Adrenal gland (tissue), 12 donors: ENCODE measurements around the gene IRF4. TPM values are rescaled to one million over a fixed set of nuclear protein-coding genes. Genes with fewer than 3 reads are reported as not detected.

Source experiments
- DNase-seq, 7 donors: peaks; one replicate each; pipeline ENCODE4 v3.0.0-alpha.2; 2019 to 2020
- H3K27ac ChIP-seq, 5 donors: fragments of 200-600 bp; sonication (generic) in 4 of 5; 1 replicate in 3 of 5; 2 replicates in 2 of 5; pipeline versions ENCODE4 v1.5.1 to v1.8.0; 2016 to 2020; ENCODE audit warnings: mild to moderate bottlenecking in 1 of 5
- H3K27me3 ChIP-seq: fragments of 200-600 bp; 2 replicates; pipeline ENCODE4 v1.8.0; 2021
- H3K36me3 ChIP-seq, 2 donors: fragments of 200-600 bp; replicated peaks in 1 of 2; 1 replicate in 1 of 2; 2 replicates in 1 of 2; pipeline versions ENCODE4 v1.5.1 to v1.8.0; 2018 to 2022
- H3K4me1 ChIP-seq, 2 donors: fragments of 200-600 bp; replicated peaks in 1 of 2; 1 replicate in 1 of 2; 2 replicates in 1 of 2; pipeline versions ENCODE4 v1.5.1 to v1.8.0; 2018 to 2021
- H3K4me3 ChIP-seq, 4 donors: fragments of 200-600 bp; sonication (generic) in 3 of 4; one replicate each; pipeline ENCODE4 v1.5.1; 2016 to 2018
- H3K9me3 ChIP-seq, 3 donors: fragments of 200-600 bp; sonication (generic) in 1 of 3; replicated peaks in 1 of 3; 1 replicate in 2 of 3; 2 replicates in 1 of 3; pipeline versions ENCODE4 v1.5.1 to v1.8.0; 2016 to 2021
- CTCF ChIP-seq, 6 experiments: fragments of 450-650 bp in 4 of 6; fragments of 200-600 bp in 2 of 6; sonication (generic) in 1 of 6; IDR thresholded peaks; 1 replicate in 5 of 6; 2 replicates in 1 of 6; pipeline versions ENCODE4 v1.5.1 to v1.8.0; 2016 to 2021; ENCODE audit warnings: antibody characterized with exemption in 6 of 6, mild to moderate bottlenecking in 2 of 6, moderate library complexity in 1 of 6
- POLR2A ChIP-seq, 2 donors: fragments of 450-650 bp; IDR thresholded peaks; one replicate each; pipeline ENCODE4 v1.6.1; 2017; ENCODE audit warnings: antibody characterized with exemption in 2 of 2, mild to moderate bottlenecking in 2 of 2, moderate library complexity in 1 of 2
- WGBS, 4 donors: extraction: QIAGEN DNeasy Blood & Tissue Kit in 2 of 4; methylation state at CpG; one replicate each; pipeline versions ENCODE4 v1.1.5 to v1.1.7; 2013 to 2017; 5-methylcytosine and 5-hydroxymethylcytosine counted together
- intact Hi-C, 2 donors: fragments of 100-400 bp; cut with DNase I; formaldehyde crosslinking; loops; one replicate each; pipeline versions ENCODE4 v1.14.1 to v1.15.0; 2022 to 2023
- polyA plus RNA-seq, 3 donors: library from polyadenylated mRNA; stranded (reverse); fragments of 200-250 nt in 2 of 3; fragments of 350-450 nt in 1 of 3; fragmentation: Illumina TruSeq in 1 of 3; extraction: RNeasy Lipid Tissue Mini Kit (QIAGEN cat#74804) in 1 of 3; gene quantifications; one replicate each; pipeline ENCODE4 v1.2.3, GENCODE V29; 2013 to 2014
- total RNA-seq, 9 donors: library from RNA; depleted of rRNA in 4 of 9; stranded (reverse); fragments of >200 nt in 4 of 9; fragments of 120-200 nt in 1 of 9; fragmentation: NEBNext Ultra II Directional in 1 of 9; extraction: Animal tissue kit (Norgen Biotek cat#: 25700) in 1 of 9; gene quantifications; one replicate each; pipeline versions ENCODE4 v1.1.0 to v1.2.4, GENCODE V29; 2013 to 2023
- donor health status: healthy with polysubstance abuse.
- donor health status: Bipolar disorder and iron deficiency.
- donor health status: DM: yes; HTN: yes; CAD: no.
- donor health status: DM: no; HTN: no; CAD: no.
- donor health status: DM: no; HTN: no; CAD: no.
- donor health status: DM: yes; HTN: yes; CAD: no.

Gene IRF4
- total and polyA plus RNA-seq, 12 donors: 0.06 to 1.5 (median 0.48) TPM; not detected in 1

DNA sequence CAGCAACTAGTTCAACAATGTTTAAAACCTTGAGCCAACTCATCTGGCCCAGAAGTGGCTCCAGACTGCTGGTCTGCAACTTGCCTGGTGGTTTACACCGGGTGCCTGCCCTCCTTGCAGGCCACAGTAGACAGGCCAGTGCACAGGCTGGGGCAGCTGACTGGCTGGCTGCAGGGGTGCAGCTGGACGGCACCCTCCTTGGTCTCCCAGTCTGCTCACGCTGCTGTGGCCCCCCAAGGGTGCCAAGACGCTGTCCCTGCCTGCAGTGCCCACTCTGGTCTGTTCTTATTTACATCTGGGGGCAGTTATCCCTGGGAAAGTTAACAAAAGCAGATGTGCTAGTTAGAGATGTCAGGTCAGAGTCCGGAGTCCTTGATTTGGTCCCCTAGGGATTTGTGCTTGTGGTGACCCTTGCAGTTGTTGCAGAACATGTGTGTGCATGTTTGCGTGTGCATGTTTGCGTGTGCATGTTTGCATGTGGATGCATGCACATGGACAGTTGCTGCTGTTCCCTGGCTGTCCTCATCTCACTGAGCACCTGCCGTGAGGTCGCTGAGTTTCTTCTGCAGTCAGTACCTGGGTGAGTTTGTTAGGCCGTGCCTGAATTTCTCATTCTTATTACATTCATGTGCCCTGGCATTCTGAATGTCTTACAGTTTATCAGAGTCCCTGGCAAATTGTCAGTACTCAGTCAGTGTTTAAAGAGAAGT lies 48.2 kb upstream of the IRF4 start:
- intact Hi-C loops: no loop called here
- H3K27ac ChIP-seq: no peak overlapping the region
- 78 to 86% (median 85%) methylated on average over 10 of the region's 10 CpGs for WGBS, 4 donors
- H3K4me3 ChIP-seq: no peak overlapping the region
- TF ChIP-seq POLR2A (IDR thresholded peaks at IDR 0.05): no peak
- no peak for TF ChIP-seq CTCF (IDR thresholded peaks at IDR 0.05)
- no peaks in the 10 kb centered on the region for H3K9me3 ChIP-seq
- no peaks in the 10 kb centered on the region for H3K27me3 ChIP-seq
- peaks cover 0 to 2% of the 10 kb centered on the region in 2 donors for H3K36me3 ChIP-seq
- no peak for DNase-seq
- H3K4me1 ChIP-seq: peaks cover 5 to 8% of the 10 kb centered on the region in 2 donors

- Histone ChIP-seq H3K27me3 (no peaks in the 10 kb centered on the region), H3K9me3 (no peaks in the 10 kb centered on the region), H3K4me3 (no peak overlapping the region), H3K36me3 (peaks cover 0 to 10% of the 10 kb centered on the region in 2 donors), H3K4me1 (peaks cover 0 to under 1% of the 10 kb centered on the region in 2 donors), H3K27ac (no peak overlapping the region)
- intact Hi-C loops: no loop called here
- 81 to 85% (median 82%) methylated on average over 20 of the region's 20 CpGs for WGBS, 4 donors
- TF ChIP-seq CTCF (IDR thresholded peaks at IDR 0.05) (no peak), POLR2A (IDR thresholded peaks at IDR 0.05) (no peak)
- no peak for DNase-seq
Observed at GRCh38 chr6:343960-344815, 47.4 kb upstream of the IRF4 start.

- no peaks in the 10 kb centered on the region for H3K27me3 ChIP-seq
- H3K36me3 ChIP-seq: peaks cover 0 to 10% of the 10 kb centered on the region in 2 donors
- no peak for TF ChIP-seq CTCF (IDR thresholded peaks at IDR 0.05)
- TF ChIP-seq POLR2A (IDR thresholded peaks at IDR 0.05): no peak
- 75 to 83% (median 78%) methylated on average over 8 of the region's 8 CpGs for WGBS, 4 donors
- intact Hi-C loops: no loop called here
- H3K27ac ChIP-seq: no peak overlapping the region
- no peak overlapping the region for H3K4me3 ChIP-seq
- H3K4me1 ChIP-seq: no peaks in the 10 kb centered on the region
- no peak for DNase-seq
- H3K9me3 ChIP-seq: no peaks in the 10 kb centered on the region
Observed at GRCh38 chr6:344816-345340, 46.7 kb upstream of the IRF4 start.

- peak; percentile 57 to 91 (median 82) for DNase-seq
- 64 to 73% (median 69%) methylated on average over 17 of the region's 17 CpGs for WGBS, 4 donors
- H3K4me1 ChIP-seq: no peaks in the 10 kb centered on the region
- H3K27ac ChIP-seq: peak overlapping the region in 2 of 5 donors; percentile 9 to 35
- intact Hi-C loops: no loop called here
- peaks cover 0 to 10% of the 10 kb centered on the region in 2 donors for H3K36me3 ChIP-seq
- H3K4me3 ChIP-seq: peak overlapping the region in 1 of 4 donors; percentile 7
- TF ChIP-seq CTCF (IDR thresholded peaks at IDR 0.05) (no peak), POLR2A (IDR thresholded peaks at IDR 0.05) (no peak)
- H3K27me3 ChIP-seq: no peaks in the 10 kb centered on the region
- H3K9me3 ChIP-seq: no peaks in the 10 kb centered on the region
Observed at GRCh38 chr6:345747-346385, 45.7 kb upstream of the IRF4 start.
